GM12878 (cell line): ENCODE data around the gene MAST2. TPM values are rescaled to one million over a fixed set of nuclear protein-coding genes. Genes with fewer than 3 reads are reported as not detected.

Experiments
- ATAC-seq: fragments of 200-7000 bp; cut with Tn5 transposase; 3 replicates; pipeline ENCODE4 v1.9.1; 2020; ENCODE audit warnings: mild to moderate bottlenecking, moderate library complexity
- BruUV-seq: library from RNA; stranded (reverse); fragments of 400-500 nt; replicated peaks from 2 replicates; lab custom pipeline; 2021; lab: Mats Ljungman, UMichigan
- CTCF ChIA-PET: fragments of 300-600 bp; sonication (Branson Sonifier 250); formaldehyde crosslinking; extraction: SDS; loops from one replicate; lab custom pipeline; 2021; ENCODE audit warnings: inconsistent platforms; lab: Yijun Ruan, JAX
- POLR2A ChIA-PET: fragments of 350-600 bp; formaldehyde crosslinking; extraction: SDS; loops from one replicate; lab custom pipeline; 2021; ENCODE audit warnings: inconsistent platforms; lab: Charles Lee
- RAD21 ChIA-PET: fragments of 300-600 bp; sonication (Branson Sonifier 250); formaldehyde crosslinking; loops from one replicate; lab custom pipeline; 2023; ENCODE audit warnings: antibody characterized with exemption; ENCODE audit not compliant: unreplicated experiment; lab: Charles Lee
- SMC1A ChIA-PET: fragments of 300-600 bp; sonication (Branson Sonifier 250); formaldehyde crosslinking; loops from one replicate; lab custom pipeline; 2023; ENCODE audit not compliant: unreplicated experiment, uncharacterized antibody; lab: Charles Lee
- DNase-seq: peaks from one replicate; pipeline ENCODE4 v3.0.0-alpha.2; 2011; ENCODE audit warnings: low read depth, low spot score
- FAIRE-seq: peaks from 3 replicates; lab custom pipeline; 2011; peaks lifted over from hg19 to GRCh38; lab: Jason Lieb, UNC
- H2AFZ ChIP-seq: 2 replicates; pipeline ENCODE4 v1.6.0; 2011; ENCODE audit warnings: low read depth, low read length, control low read depth; ENCODE audit not compliant: control insufficient read depth
- H3K27ac ChIP-seq: 2 replicates; pipeline ENCODE4 v1.5.1; 2011; ENCODE audit warnings: control low read depth; ENCODE audit not compliant: control insufficient read depth, insufficient read depth
- H3K27me3 ChIP-seq, 2 experiments: replicated peaks in 1 of 2; 2 replicates each; pipeline versions ENCODE4 v1.6.0 to v1.6.1; 2011; ENCODE audit warnings: low read length in 1 of 2; ENCODE audit not compliant: control insufficient read depth in 2 of 2, insufficient read depth in 2 of 2
- H3K36me3 ChIP-seq, 2 experiments: 2 replicates each; pipeline ENCODE4 v1.5.1; 2011; ENCODE audit warnings: low read length in 1 of 2; ENCODE audit not compliant: control insufficient read depth in 2 of 2, insufficient read depth in 2 of 2
- H3K4me1 ChIP-seq: 2 replicates; pipeline ENCODE4 v1.6.1; 2011; ENCODE audit warnings: mild to moderate bottlenecking, low read length, moderate library complexity, mixed read lengths; ENCODE audit not compliant: control insufficient read depth, insufficient read depth
- H3K4me2 ChIP-seq: 2 replicates; pipeline ENCODE4 v1.6.0; 2011; ENCODE audit warnings: control low read depth; ENCODE audit not compliant: control insufficient read depth, insufficient read depth
- H3K4me3 ChIP-seq: fragments of 200-600 bp; sonication (generic); 2 replicates; pipeline ENCODE4 v1.5.1; 2016
- H3K79me2 ChIP-seq: 2 replicates; pipeline ENCODE4 v1.6.0; 2011; ENCODE audit warnings: low read length; ENCODE audit not compliant: control insufficient read depth, insufficient read depth
- H3K9ac ChIP-seq: 2 replicates; pipeline ENCODE4 v1.8.0; 2011; ENCODE audit warnings: low read length, control low read depth, mixed read lengths; ENCODE audit not compliant: control insufficient read depth, insufficient read depth
- H3K9me3 ChIP-seq: replicated peaks from 3 replicates; pipeline ENCODE4 v1.5.1; 2011; ENCODE audit warnings: mild to moderate bottlenecking, low read length; ENCODE audit not compliant: control insufficient read depth, insufficient read depth
- H4K20me1 ChIP-seq: 2 replicates; pipeline ENCODE4 v1.6.0; 2011; ENCODE audit not compliant: control insufficient read depth, insufficient read depth
- BACH1 ChIP-seq: fragments of 450-650 bp; IDR thresholded peaks from 2 replicates; pipeline ENCODE4 v1.6.1; 2017; ENCODE audit warnings: mild to moderate bottlenecking, borderline replicate concordance
- BCL11A ChIP-seq: IDR thresholded peaks from 2 replicates; pipeline ENCODE4 v1.6.1; 2011; ENCODE audit warnings: low read depth, low read length
- CBFB ChIP-seq: IDR thresholded peaks from 2 replicates; pipeline ENCODE4 v1.6.1; 2016; ENCODE audit warnings: antibody characterized with exemption, low read depth
- HCFC1 ChIP-seq: fragments of 150-350 bp; IDR thresholded peaks from 2 replicates; pipeline ENCODE4 v1.6.1; 2014; ENCODE audit warnings: low read length
- HSF1 ChIP-seq: fragments of 150-350 bp; IDR thresholded peaks from 2 replicates; pipeline ENCODE4 v1.6.1; 2014; ENCODE audit warnings: mild to moderate bottlenecking, low read depth, low read length
- JUNB ChIP-seq: IDR thresholded peaks from 2 replicates; pipeline ENCODE4 v1.6.1; 2016; ENCODE audit warnings: antibody characterized with exemption, mild to moderate bottlenecking
- MLLT1 ChIP-seq: fragments of 450-650 bp; IDR thresholded peaks from 2 replicates; pipeline ENCODE4 v1.6.1; 2016; ENCODE audit warnings: mild to moderate bottlenecking
- NFXL1 ChIP-seq: fragments of 450-650 bp; IDR thresholded peaks from 2 replicates; pipeline ENCODE4 v1.6.1; 2017; ENCODE audit warnings: antibody characterized with exemption, mild to moderate bottlenecking, borderline replicate concordance
- RAD21 ChIP-seq: IDR thresholded peaks from 2 replicates; pipeline ENCODE4 v1.6.1; 2011; ENCODE audit warnings: mild to moderate bottlenecking, low read depth, low read length, moderate library complexity; ENCODE audit not compliant: insufficient read depth
- RFX5 ChIP-seq: IDR thresholded peaks from 2 replicates; pipeline ENCODE4 v1.6.1; 2011; ENCODE audit warnings: low read depth, low read length, improper control_type of control experiment
- SKIL ChIP-seq: fragments of 450-650 bp; IDR thresholded peaks from 2 replicates; pipeline ENCODE4 v1.6.1; 2017; ENCODE audit warnings: mild to moderate bottlenecking, low read depth, inconsistent platforms; ENCODE audit not compliant: poor library complexity, severe bottlenecking
- SMAD5 ChIP-seq: IDR thresholded peaks from 2 replicates; pipeline ENCODE4 v1.6.1; 2016; ENCODE audit warnings: antibody characterized with exemption, low read depth
- SRF ChIP-seq, 2 experiments: IDR thresholded peaks; 2 replicates each; pipeline ENCODE4 v1.6.1; 2011; ENCODE audit warnings: low read depth in 2 of 2, low read length in 2 of 2, mild to moderate bottlenecking in 1 of 2, moderate library complexity in 1 of 2
- SUZ12 ChIP-seq: fragments of 200-600 bp; sonication (generic); IDR thresholded peaks from one replicate; pipeline ENCODE4 v1.6.1; 2018; ENCODE audit warnings: antibody characterized with exemption, mild to moderate bottlenecking; ENCODE audit not compliant: unreplicated experiment
- TARDBP ChIP-seq: IDR thresholded peaks from 2 replicates; pipeline ENCODE4 v1.6.1; 2016; ENCODE audit warnings: borderline replicate concordance
- TCF3 ChIP-seq: IDR thresholded peaks from 2 replicates; pipeline ENCODE4 v1.6.1; 2012; ENCODE audit warnings: low read depth, mild to moderate bottlenecking, low read length, borderline replicate concordance; ENCODE audit not compliant: insufficient read depth
- YBX1 ChIP-seq: fragments of 450-650 bp; IDR thresholded peaks from 2 replicates; pipeline ENCODE4 v1.6.1; 2016; ENCODE audit warnings: antibody characterized with exemption
- ZBTB4 ChIP-seq: fragments of 450-650 bp; formaldehyde crosslinking; IDR thresholded peaks from 2 replicates; pipeline ENCODE4 v1.4.0; 2022; ENCODE audit warnings: mild to moderate bottlenecking, moderate library complexity
- WGBS: methylation state at CpG from one replicate; pipeline ENCODE4 v1.1.6; 2016; ENCODE audit warnings: low lambda C conversion rate; ENCODE audit not compliant: insufficient replicate concordance, insufficient coverage; ENCODE audit errors: missing lambda C conversion rate; 5-methylcytosine and 5-hydroxymethylcytosine counted together
- in situ Hi-C: fragments of 300-500 bp; cut with MboI; formaldehyde crosslinking; loops from 9 replicates; pipeline ENCODE4 v1.14.3; 2018; ENCODE audit warnings: mixed read lengths
- intact Hi-C: fragments of 100-400 bp; cut with micrococcal nuclease; formaldehyde crosslinking; loops from one replicate; pipeline ENCODE4 v1.14.2; 2022; ENCODE audit not compliant: unreplicated experiment
- polyA plus RNA-seq, 11 experiments: library from polyadenylated mRNA; depleted of rRNA in 4 of 11; unstranded in 6 of 11; stranded (reverse) in 5 of 11; fragments of >200 nt; fragmentation: Nextera tagmentation in 4 of 11; fragmentation: Illumina TruSeq in 1 of 11; extraction: Ambion mirVana in 4 of 11; extraction: Trizol in 1 of 11; gene quantifications; 1 replicate in 1 of 11; 2 replicates in 10 of 11; pipeline versions ENCODE4 v1.2.1 to v1.2.3, GENCODE V29; 2011 to 2016; ENCODE audit warnings: inconsistent platforms in 2 of 11, missing spikeins in 2 of 11, low read depth in 1 of 11
- total RNA-seq, 4 experiments: library from RNA; depleted of rRNA in 3 of 4; stranded (reverse); fragments of >200 nt in 3 of 4; fragmentation: Illumina TruSeq in 1 of 4; extraction: Trizol in 1 of 4; gene quantifications; 2 replicates each; pipeline versions ENCODE4 v1.2.1 to v1.2.3, GENCODE V29; 2013 to 2021

Gene MAST2
- total and polyA plus RNA-seq, 10 of the 15 experiments (the other 5 are each of a cell fraction or from before 2014, with no cell fraction given), result 1.0 to 28.7 (median 13.8) TPM

GRCh38 chr1:45971335-45971734 is 167.9 kb downstream of the MAST2 start:
- Histone ChIP-seq H3K9ac (no peak overlapping the region), H3K4me2 (no peak overlapping the region), H3K27me3 (no peaks in the 10 kb centered on the region), H3K4me3 (no peak overlapping the region), H2AFZ (no peak overlapping the region), H4K20me1 (no peaks in the 10 kb centered on the region), H3K79me2 (no peaks in the 10 kb centered on the region), H3K27ac (no peak overlapping the region), H3K4me1 (no peaks in the 10 kb centered on the region), H3K9me3 (no peaks in the 10 kb centered on the region), H3K36me3 (peaks cover 0 to 2% of the 10 kb centered on the region in 2 experiments; a peak in 2 of 4 replicates)
- BruUV-seq, result no TSS peak
- intact Hi-C loops, result no loop called here
- ChIA-PET RAD21 (no interaction called here), SMC1A (interaction anchor here (0.6 to 1.0 kb wide), 3 partner anchors 8 to 200 kb away, joined by 3 to 4 read pairs (median 3); no protein-coding TSS in a partner anchor), POLR2A (interaction anchor here (0.6 kb wide), 1 partner anchor 257 kb away, joined by 4 read pairs; no protein-coding TSS in a partner anchor), CTCF (no interaction called here)
- DNase-seq (no peak), FAIRE-seq (no peak), ATAC-seq (no peak)
- in situ Hi-C loops, result no loop called here
- 90% methylated on average over 3 of the region's 3 CpGs for WGBS
- no peak for TF ChIP-seq BCL11A
- TF ChIP-seq SKIL, result no peak
- TF ChIP-seq TCF3, result no peak
- no peak for TF ChIP-seq SRF (IDR thresholded peaks at IDR 0.05; ENCODE audit: low read depth in 2 of 2, low read length in 2 of 2)
- no peak for TF ChIP-seq RAD21
- TF ChIP-seq YBX1, result no peak
- TF ChIP-seq RFX5, result no peak
- TF ChIP-seq HCFC1, result no peak
- no peak for TF ChIP-seq ZBTB4 (CRISPR knock-in tag)
- no peak for TF ChIP-seq NFXL1
- TF ChIP-seq MLLT1, result no peak
- TF ChIP-seq SMAD5, result no peak
- TF ChIP-seq SUZ12, result no peak
- no peak for TF ChIP-seq HSF1
- TF ChIP-seq CBFB, result no peak
- no peak for TF ChIP-seq TARDBP
- no peak for TF ChIP-seq JUNB
- no peak for TF ChIP-seq BACH1
